ENCODE results near the gene TOP3B. TPM values are rescaled to one million over a fixed set of nuclear protein-coding genes. Genes with fewer than 3 reads are reported as not detected.

The TOP3B gene
- total and polyA plus RNA-seq, 2 donors from 2014 or later = 8.1 to 26.7 TPM

- no peak for FAIRE-seq
- Histone ChIP-seq H3K27ac (ENCODE audit: low read depth in 2 of 2, low read length in 2 of 2) (peak overlapping the region; percentile 70 to 82), H3K9me3 (ENCODE audit: control insufficient read depth in 2 of 3, insufficient read depth in 1 of 3, low read length in 3 of 3) (no peaks in the 10 kb centered on the region), H3K4me3 (ENCODE audit: low read length in 3 of 3) (no peak overlapping the region), H3K4me1 (ENCODE audit: control insufficient read depth in 2 of 3, insufficient read depth in 2 of 3, low read depth in 1 of 3, low read length in 3 of 3) (peaks cover 0 to 18% (median 3%) of the 10 kb centered on the region in 3 donors), H3K36me3 (ENCODE audit: control insufficient read depth in 2 of 3, insufficient read depth in 3 of 3, low read length in 3 of 3) (peaks cover 3 to 9% (median 8%) of the 10 kb centered on the region in 3 donors), H3K9ac (ENCODE audit: low read length in 3 of 3) (no peak overlapping the region), H3K27me3 (ENCODE audit: control insufficient read depth, insufficient read depth, low read length) (no peaks in the 10 kb centered on the region)
- DNase-seq = no peak
- no peak for TF ChIP-seq CTCF (IDR thresholded peaks at IDR 0.05; ENCODE audit: borderline replicate concordance, extremely low read depth, insufficient read depth)
- intact Hi-C loops (cut with DNase I) = no loop called here
These were observed 33.6 kb downstream of the TOP3B start for GRCh38 chr22:21948824-21949568.

- Histone ChIP-seq H3K36me3 (ENCODE audit: control insufficient read depth in 2 of 3, insufficient read depth in 3 of 3, low read length in 3 of 3) (peaks cover 3 to 9% (median 8%) of the 10 kb centered on the region in 3 donors), H3K4me3 (ENCODE audit: low read length in 3 of 3) (no peak overlapping the region), H3K27me3 (ENCODE audit: control insufficient read depth, insufficient read depth, low read length) (no peaks in the 10 kb centered on the region), H3K4me1 (ENCODE audit: control insufficient read depth in 2 of 3, insufficient read depth in 2 of 3, low read depth in 1 of 3, low read length in 3 of 3) (peaks cover 0 to 19% (median 3%) of the 10 kb centered on the region in 3 donors), H3K9me3 (ENCODE audit: control insufficient read depth in 2 of 3, insufficient read depth in 1 of 3, low read length in 3 of 3) (no peaks in the 10 kb centered on the region), H3K27ac (ENCODE audit: low read depth in 2 of 2, low read length in 2 of 2) (peak overlapping the region; percentile 38 to 82), H3K9ac (ENCODE audit: low read length in 3 of 3) (no peak overlapping the region)
- DNase-seq (no peak), FAIRE-seq (no peak)
- intact Hi-C loops (cut with DNase I) = no loop called here
- no peak for TF ChIP-seq CTCF (IDR thresholded peaks at IDR 0.05; ENCODE audit: borderline replicate concordance, extremely low read depth, insufficient read depth)
These were observed 34.2 kb downstream of the TOP3B start for GRCh38 chr22:21948390-21948789.

GRCh38 chr22:21947040-21948014 is 35.3 kb downstream of the TOP3B start:
- peak overlapping the region; percentile 41 to 70 for H3K27ac ChIP-seq (ENCODE audit: low read depth in 2 of 2, low read length in 2 of 2)
- DNase-seq (peak in 1 of 5 donors; percentile 55), FAIRE-seq (no peak)
- peak; percentile 27 for TF ChIP-seq CTCF (IDR thresholded peaks at IDR 0.05; ENCODE audit: borderline replicate concordance, extremely low read depth, insufficient read depth)
- no peaks in the 10 kb centered on the region for H3K9me3 ChIP-seq (ENCODE audit: control insufficient read depth in 2 of 3, insufficient read depth in 1 of 3, low read length in 3 of 3)
- intact Hi-C loops (cut with DNase I) = no loop called here
- no peaks in the 10 kb centered on the region for H3K27me3 ChIP-seq (ENCODE audit: control insufficient read depth, insufficient read depth, low read length)
- peaks cover 3 to 9% (median 8%) of the 10 kb centered on the region in 3 donors for H3K36me3 ChIP-seq (ENCODE audit: control insufficient read depth in 2 of 3, insufficient read depth in 3 of 3, low read length in 3 of 3)
- H3K9ac ChIP-seq (ENCODE audit: low read length in 3 of 3) = peak overlapping the region in 1 of 3 donors; percentile 7
- H3K4me3 ChIP-seq (ENCODE audit: low read length in 3 of 3) = no peak overlapping the region
- peaks cover 0 to 22% (median 8%) of the 10 kb centered on the region in 3 donors for H3K4me1 ChIP-seq (ENCODE audit: control insufficient read depth in 2 of 3, insufficient read depth in 2 of 3, low read depth in 1 of 3, low read length in 3 of 3)

Data from kidney (tissue), 14 donors.